K562 (cell line): ENCODE data around the gene GHDC. TPM values are rescaled to one million over a fixed set of nuclear protein-coding genes. Genes with fewer than 3 reads are reported as not detected.

Source experiments
- ATAC-seq: fragments of 200-7000 bp; cut with Tn5 transposase; 3 replicates; pipeline ENCODE4 v1.9.1; 2020; ENCODE audit warnings: moderate library complexity
- BruUV-seq: library from RNA; stranded (reverse); fragments of 400-500 nt; replicated peaks from 2 replicates; lab custom pipeline; 2021; lab: Mats Ljungman, UMichigan
- CTCF ChIA-PET: fragments of 300-600 bp; formaldehyde crosslinking; extraction: SDS; loops from one replicate; lab custom pipeline; 2021; ENCODE audit warnings: low intra/inter-chr PET ratio; lab: Yijun Ruan, JAX
- POLR2A ChIA-PET: fragments of 300-600, 350-650 bp; sonication (Branson Sonifier 250); formaldehyde crosslinking; extraction: SDS; loops from one replicate; lab custom pipeline; 2021; ENCODE audit warnings: antibody characterized with exemption, inconsistent platforms; lab: Yijun Ruan, JAX
- DNase-seq, 4 experiments: peaks; one replicate each; pipeline versions ENCODE4 v3.0.0 to v3.0.0-alpha.2; 2011 to 2018; ENCODE audit warnings: low spot score in 3 of 4, mixed read lengths in 3 of 4; ENCODE audit errors: extremely low read depth in 1 of 4
- FAIRE-seq: peaks from 2 replicates; lab custom pipeline; 2011; peaks lifted over from hg19 to GRCh38; lab: Jason Lieb, UNC
- H2AFZ ChIP-seq: 2 replicates; pipeline ENCODE4 v1.6.0; 2011; ENCODE audit warnings: low read depth, low read length, control low read depth, inconsistent platforms
- H3K27ac ChIP-seq: fragments of 200-600 bp; 3 replicates; pipeline ENCODE4 v1.8.0; 2011; ENCODE audit warnings: low read depth, mild to moderate bottlenecking, control low read depth, inconsistent platforms, low read length, moderate library complexity, mixed read lengths; ENCODE audit errors: extremely low read depth
- H3K27me3 ChIP-seq, 2 experiments: fragments of 300-600 bp in 1 of 2; 2 replicates in 1 of 2; 3 replicates in 1 of 2; pipeline versions ENCODE4 v1.6.0 to v1.8.0; 2011; ENCODE audit warnings: inconsistent platforms in 2 of 2, low read length in 2 of 2, mild to moderate bottlenecking in 1 of 2, mixed read lengths in 1 of 2, moderate library complexity in 1 of 2; ENCODE audit not compliant: control insufficient read depth in 2 of 2, insufficient read depth in 2 of 2
- H3K36me3 ChIP-seq: fragments of 300-600 bp; 3 replicates; pipeline ENCODE4 v1.8.0; 2011; ENCODE audit warnings: mild to moderate bottlenecking, low read length, inconsistent platforms; ENCODE audit not compliant: control insufficient read depth, insufficient read depth
- H3K4me1 ChIP-seq, 2 experiments: fragments of 200-600 bp in 1 of 2; replicated peaks in 1 of 2; 2 replicates in 1 of 2; 3 replicates in 1 of 2; pipeline versions ENCODE4 v1.5.1 to v1.8.0; 2011; ENCODE audit warnings: inconsistent platforms in 2 of 2, low read length in 2 of 2, mild to moderate bottlenecking in 1 of 2, mixed read lengths in 1 of 2, moderate library complexity in 1 of 2; ENCODE audit not compliant: control insufficient read depth in 2 of 2, insufficient read depth in 2 of 2
- H3K4me2 ChIP-seq: 2 replicates; pipeline ENCODE4 v1.6.1; 2011; ENCODE audit warnings: low read length, control low read depth, inconsistent platforms, mixed read lengths; ENCODE audit not compliant: insufficient read depth
- H3K4me3 ChIP-seq: fragments of 200-600 bp; sonication (generic), shearing (Covaris generic); 2 replicates; pipeline ENCODE4 v1.5.1; 2016; ENCODE audit warnings: control low read depth, inconsistent platforms
- H3K79me2 ChIP-seq: fragments of 200-600 bp; 3 replicates; pipeline ENCODE4 v1.8.0; 2011; ENCODE audit warnings: low read length, inconsistent platforms; ENCODE audit not compliant: control insufficient read depth, insufficient read depth
- H3K9ac ChIP-seq, 2 experiments: 2 replicates each; pipeline versions ENCODE4 v1.6.0 to v1.6.1; 2011; ENCODE audit warnings: low read depth in 2 of 2, low read length in 2 of 2, control low read depth in 1 of 2, inconsistent platforms in 1 of 2, mild to moderate bottlenecking in 1 of 2, mixed read lengths in 1 of 2; ENCODE audit not compliant: insufficient read depth in 1 of 2
- H3K9me1 ChIP-seq: one replicate; pipeline ENCODE4 v1.6.0; 2011; ENCODE audit warnings: inconsistent platforms, mild to moderate bottlenecking, low read length, moderate library complexity; ENCODE audit not compliant: control insufficient read depth, insufficient read depth
- H3K9me3 ChIP-seq: replicated peaks from 2 replicates; pipeline ENCODE4 v1.5.1; 2011; ENCODE audit warnings: low read depth, low read length, inconsistent platforms; ENCODE audit not compliant: control insufficient read depth, insufficient read depth
- H4K20me1 ChIP-seq: replicated peaks from 2 replicates; pipeline ENCODE4 v1.6.1; 2011; ENCODE audit warnings: low read length, inconsistent platforms, mixed read lengths; ENCODE audit not compliant: control insufficient read depth, insufficient read depth
- CBFA2T3 ChIP-seq: fragments of 450-650 bp; IDR thresholded peaks from 2 replicates; pipeline ENCODE4 v1.6.1; 2017
- MNT ChIP-seq, 2 experiments: fragments of 450-650 bp; conservative IDR thresholded peaks; 2 replicates each; pipeline ENCODE4 v1.6.1; 2017; ENCODE audit warnings: mild to moderate bottlenecking in 2 of 2, moderate library complexity in 2 of 2
- PHTF2 ChIP-seq: fragments of 250-450 bp; sonication (Bioruptor Pico); IDR thresholded peaks from 2 replicates; pipeline ENCODE4 v1.5.0; 2021; ENCODE audit warnings: mild to moderate bottlenecking
- POLR2G ChIP-seq: fragments of 200-400 bp; formaldehyde crosslinking; IDR thresholded peaks from 2 replicates; pipeline ENCODE4 v1.6.1; 2017; ENCODE audit warnings: low read depth, mild to moderate bottlenecking, antibody characterized with exemption, low read length, moderate library complexity
- RBM15 ChIP-seq: fragments of 200-400 bp; formaldehyde crosslinking; IDR thresholded peaks from 2 replicates; pipeline ENCODE4 v1.6.1; 2018; ENCODE audit warnings: mild to moderate bottlenecking, low read length, moderate library complexity; ENCODE audit not compliant: insufficient read depth
- RNF219 ChIP-seq: fragments of 250-450 bp; sonication (Bioruptor Pico); IDR thresholded peaks from 2 replicates; pipeline ENCODE4 v1.5.0; 2022; ENCODE audit warnings: mild to moderate bottlenecking
- SIN3A ChIP-seq, 2 experiments: fragments of 150-350 bp in 1 of 2; IDR thresholded peaks; 2 replicates each; pipeline ENCODE4 v1.6.1; 2011 to 2016; ENCODE audit warnings: borderline replicate concordance in 2 of 2, low read depth in 2 of 2, low read length in 2 of 2, mild to moderate bottlenecking in 2 of 2, moderate library complexity in 2 of 2; ENCODE audit not compliant: control insufficient read depth in 1 of 2
- ZNF146 ChIP-seq: IDR thresholded peaks from one replicate; pipeline ENCODE4 v1.6.1; 2018; ENCODE audit warnings: missing compliant biosample characterization; ENCODE audit not compliant: unreplicated experiment
- ZNF589 ChIP-seq: fragments of 200-800 bp; sonication (Bioruptor generic); IDR thresholded peaks from 2 replicates; pipeline ENCODE4 v1.6.1; 2016; ENCODE audit warnings: low read depth, missing genetic modification characterization, missing compliant biosample characterization
- WGBS: fragments of 100-300 bp; shearing (Covaris generic); methylation state at CpG from one replicate; pipeline ENCODE4 v1.1.6; 2016; ENCODE audit warnings: low coverage, mixed read lengths; ENCODE audit not compliant: insufficient coverage; ENCODE audit errors: missing lambda C conversion rate; 5-methylcytosine and 5-hydroxymethylcytosine counted together
- in situ Hi-C: fragments of 300-500 bp; cut with MboI; formaldehyde crosslinking; loops from 4 replicates; pipeline ENCODE4 v1.15.0; 2018; ENCODE audit warnings: inconsistent platforms, mixed read lengths
- intact Hi-C: fragments of 100-400 bp; cut with micrococcal nuclease; formaldehyde crosslinking; loops from 2 replicates; pipeline ENCODE4 v1.14.2; 2022
- polyA plus RNA-seq, 8 experiments: library from polyadenylated mRNA; depleted of rRNA in 4 of 8; stranded (reverse) in 5 of 8; unstranded in 3 of 8; fragments of >200 nt; fragmentation: Nextera tagmentation in 2 of 8; fragmentation: Illumina TruSeq in 1 of 8; extraction: Ambion mirVana in 2 of 8; extraction: Trizol in 1 of 8; gene quantifications; 2 replicates each; pipeline versions ENCODE4 v1.2.1 to v1.2.3, GENCODE V29; 2011 to 2014; ENCODE audit warnings: inconsistent platforms in 1 of 8, missing spikeins in 1 of 8
- total RNA-seq, 7 experiments: library from RNA; depleted of rRNA in 6 of 7; stranded (reverse); fragments of >200 nt in 6 of 7; fragmentation: Illumina TruSeq in 2 of 7; extraction: Trizol in 2 of 7; gene quantifications; 2 replicates each; pipeline versions ENCODE4 v1.2.1 to v1.2.3, GENCODE V29; 2011 to 2021; ENCODE audit warnings: low replicate concordance in 1 of 7

The GHDC gene
- total and polyA plus RNA-seq, 9 of the 15 experiments (the other 6 are each of a cell fraction or from before 2014, with no cell fraction given): 0.65 to 23.2 (median 11.2) TPM

- whole genome bisulfite sequencing: 73% methylated on average over 19 of the region's 19 CpGs
Measured at GRCh38 chr17:42188749-42189650, 5.3 kb downstream of the GHDC start.

GRCh38 chr17:42187833-42188232 is 6.5 kb downstream of the GHDC start:
- Histone ChIP-seq H3K9ac (no peak overlapping the region), H3K36me3 (peaks cover 2% of the 10 kb centered on the region; the same call in 1 of the 3 replicates), H4K20me1 (no peaks in the 10 kb centered on the region), H3K4me1 (peaks cover 17 to 48% of the 10 kb centered on the region in 2 experiments; a peak in 4 of 5 replicates), H3K79me2 (peaks cover 10% of the 10 kb centered on the region; the same call in 2 of the 3 replicates), H3K4me3 (no peak overlapping the region), H3K9me3 (no peaks in the 10 kb centered on the region), H3K27me3 (no peaks in the 10 kb centered on the region), H2AFZ (no peak overlapping the region), H3K4me2 (no peak overlapping the region), H3K27ac (no peak overlapping the region), H3K9me1 (no peaks in the 10 kb centered on the region)
- ATAC-seq (no peak), FAIRE-seq (no peak), DNase-seq (no peak)
- intact Hi-C loops (loop anchor here (10.0 kb wide), 1 partner anchor 217 kb away; no protein-coding TSS in a partner anchor), in situ Hi-C loops (no loop called here)
- CTCF ChIA-PET: no interaction called here
- 40% methylated on average over 2 of the region's 2 CpGs for WGBS
- POLR2A ChIA-PET: interaction anchor here (0.6 to 1.8 kb wide), 5 partner anchors 9 to 249 kb away, joined by 3 to 5 read pairs (median 3); no protein-coding TSS in a partner anchor
- no TSS peak for BruUV-seq
- TF ChIP-seq SIN3A (IDR thresholded peaks at IDR 0.05; ENCODE audit: borderline replicate concordance in 2 of 2, control insufficient read depth in 1 of 2, low read depth in 2 of 2, low read length in 2 of 2): no peak
- no peak for TF ChIP-seq CBFA2T3
- no peak for TF ChIP-seq MNT (conservative IDR thresholded peaks at IDR 0.05)
- no peak for TF ChIP-seq RBM15
- TF ChIP-seq ZNF146 (CRISPR knock-in tag): no peak
- no peak for TF ChIP-seq RNF219 (CRISPR knock-in tag)
- TF ChIP-seq PHTF2: no peak

More at GRCh38 chr17:42188749-42189650, 5.3 kb downstream of the GHDC start:
- DNase-seq: no peak
- H3K9ac ChIP-seq: peak overlapping the region in 1 of 2 experiments; percentile 61; a peak in 1 of 4 replicates
- H2AFZ ChIP-seq: no peak overlapping the region
- in situ Hi-C loops: no loop called here
- H3K4me2 ChIP-seq: no peak overlapping the region
- CTCF ChIA-PET: no interaction called here
- no peak for FAIRE-seq
- peaks cover 13 to 45% of the 10 kb centered on the region in 2 experiments; a peak in 4 of 5 replicates for H3K4me1 ChIP-seq
- no peak overlapping the region for H3K27ac ChIP-seq
- H3K4me3 ChIP-seq: no peak overlapping the region
- no TSS peak for BruUV-seq
- peaks cover 2% of the 10 kb centered on the region; the same call in 1 of the 3 replicates for H3K36me3 ChIP-seq
- no peaks in the 10 kb centered on the region for H3K9me3 ChIP-seq
- intact Hi-C loops: loop anchor here (10.0 kb wide), 1 partner anchor 216 kb away; no protein-coding TSS in a partner anchor
- H3K79me2 ChIP-seq: peaks cover 9% of the 10 kb centered on the region; the same call in 2 of the 3 replicates
- no peaks in the 10 kb centered on the region for H3K9me1 ChIP-seq
- no peak for ATAC-seq
- H3K27me3 ChIP-seq: no peaks in the 10 kb centered on the region
- H4K20me1 ChIP-seq: no peaks in the 10 kb centered on the region
- POLR2A ChIA-PET: interaction anchor here (0.5 to 1.2 kb wide), 2 partner anchors 9 to 89 kb away, joined by 3 read pairs; no protein-coding TSS in a partner anchor
- TF ChIP-seq POLR2G (0 out of 2 replicates have a peak, but pooled peaks have one; percentile 8), ZNF589 (CRISPR knock-in tag) (no peak)
